ENCODE data around the gene PTF1A.
"Not testable (repeated sequence)": the region's sequence is repeated elsewhere in the genome, so short reads cannot be mapped to it uniquely, and the experiment has no call there.

Gene PTF1A

GRCh38 chr10:23204773-23205172 lies 12.7 kb downstream of the PTF1A start:
- DNase-seq: no peak

DNA sequence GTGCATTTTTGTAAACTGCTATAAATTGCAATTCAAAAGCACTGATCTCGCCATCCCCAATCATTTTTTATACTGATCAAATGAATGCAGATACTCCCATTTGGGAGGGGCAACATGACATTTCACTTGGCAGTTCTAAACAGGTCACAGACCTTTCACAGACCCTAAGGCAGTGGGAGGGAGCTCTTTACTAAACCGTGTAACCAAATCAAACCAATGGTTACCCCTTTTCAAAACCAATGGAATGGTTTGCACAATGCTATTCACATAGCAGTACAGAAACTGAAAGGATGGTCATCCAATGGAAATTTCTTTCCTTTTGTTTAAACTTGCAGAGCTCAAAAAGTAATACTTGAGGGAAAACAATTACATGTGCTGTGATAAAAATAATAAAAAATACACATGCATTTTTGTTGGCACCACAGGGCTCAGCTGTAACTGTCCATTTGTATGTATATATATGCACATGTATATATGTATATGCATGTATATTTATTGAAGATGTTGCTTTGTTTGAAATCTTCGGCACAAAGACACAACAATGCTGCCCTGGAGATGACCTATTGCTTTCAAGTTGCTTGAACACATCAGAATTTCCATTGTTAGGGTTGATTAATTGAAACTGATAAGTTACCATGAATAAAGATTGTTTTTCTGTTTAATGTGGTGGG lies 14.0 kb downstream of the PTF1A start:
- DNase-seq: no peak

DNA sequence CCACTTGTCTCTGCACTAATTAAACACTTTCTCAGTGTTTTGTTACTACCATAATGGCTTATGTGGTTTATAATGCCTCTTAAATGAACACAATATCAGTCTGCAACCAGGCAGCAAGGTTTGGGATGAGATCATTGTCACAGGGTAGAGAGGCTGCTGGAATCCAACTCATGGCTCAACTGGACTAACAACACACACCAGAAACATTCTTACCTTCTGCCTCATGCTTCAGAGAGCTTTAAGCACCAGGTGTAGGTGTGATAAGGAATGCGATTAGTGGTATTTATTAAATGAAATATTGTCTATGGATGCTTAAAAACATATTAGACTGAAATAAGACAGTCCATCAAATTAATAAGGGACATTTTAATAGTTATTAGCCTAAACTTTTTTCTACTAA lies 25.4 kb downstream of the PTF1A start:
- no peak for DNase-seq

DNA sequence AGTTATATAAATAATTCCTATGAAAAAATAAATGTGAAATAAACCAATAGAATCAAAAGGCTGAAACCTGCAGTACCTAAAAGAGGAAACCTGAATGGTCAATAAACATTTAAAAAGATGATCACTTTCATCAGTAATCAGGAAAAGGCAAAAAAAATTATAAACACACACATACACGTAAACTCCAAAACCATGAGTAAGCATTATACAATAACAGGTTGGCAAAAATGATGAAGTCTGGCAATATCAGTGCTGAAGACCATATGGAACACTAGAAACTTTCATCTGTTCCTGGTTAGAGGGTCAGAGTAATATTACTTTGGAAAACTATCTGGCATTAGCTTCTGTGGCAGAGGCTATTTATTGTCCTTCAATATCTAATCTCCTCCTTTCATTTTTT lies 38.5 kb downstream of the PTF1A start:
- DNase-seq: no peak

DNA sequence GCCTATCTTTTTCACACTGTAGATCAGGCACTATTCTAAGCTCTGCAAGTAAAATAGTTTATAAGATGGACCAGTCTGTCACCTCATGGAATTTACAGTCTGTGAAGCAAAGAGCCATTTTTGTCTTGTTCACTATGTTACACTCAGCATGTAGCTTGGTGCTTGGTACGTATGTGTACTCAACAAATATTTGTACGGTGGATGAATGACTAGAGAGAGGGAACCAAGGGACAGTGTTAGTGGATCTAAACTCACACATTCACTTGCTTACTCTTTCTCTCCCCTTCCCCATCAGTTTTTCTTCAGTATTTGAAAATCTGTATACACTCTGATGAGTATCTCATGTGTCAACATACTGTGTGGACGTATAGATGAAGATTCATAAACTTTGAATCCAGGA lies 45.9 kb downstream of the PTF1A start:
- DNase-seq: no peak

- DNase-seq: not testable (repeated sequence)
These were observed 49.7 kb downstream of the PTF1A start for GRCh38 chr10:23241779-23242178.

Data from central memory CD4-positive, alpha-beta T cell (primary cell).